GM23338 (cell line): Measurements from ENCODE around the gene USPL1. TPM values are rescaled to one million over a fixed set of nuclear protein-coding genes. Genes with fewer than 3 reads are reported as not detected.

Experiments
- polyA plus RNA-seq: library from polyadenylated mRNA; unstranded; fragments of >200 nt; fragmentation: Nextera tagmentation; extraction: Ambion mirVana; gene quantifications from 2 replicates; pipeline ENCODE4 v1.2.1, GENCODE V29; 2016
- small RNA-seq: library from RNA; depleted of rRNA; stranded (forward); fragments of <200 nt; gene quantifications from one replicate; pipeline ENCODE3, GENCODE V24; 2014; ENCODE audit warnings: low replicate concordance
- total RNA-seq: library from RNA; depleted of rRNA; stranded (reverse); fragments of >200 nt; shearing (Covaris generic); gene quantifications from 2 replicates; pipeline ENCODE4 v1.2.3, GENCODE V29; 2014; rRNA removed

Gene USPL1
- total and polyA plus RNA-seq, 2 experiments from 2014 or later, result 12.4 to 24.1 TPM

Small RNA genes within 50 kb of the gene (small RNA-seq; reads per million reads assigned to genes)
- gene RF00017, result not detected

Other genes starting within 250 kb of the USPL1 start
- not detected in 2 replicates for gene UBE2L5, start 195.4 kb upstream of the USPL1 start, total RNA-seq
- gene UBE2L5, start 195.4 kb upstream of the USPL1 start, polyA plus RNA-seq, result 0.21 TPM in 1 of 2 replicates, not detected in the other
- 712 and 727 TPM in 2 replicates for gene HMGB1, start 152.0 kb upstream of the USPL1 start, total RNA-seq
- gene HMGB1, start 152.0 kb upstream of the USPL1 start, polyA plus RNA-seq, result 2,890 and 2,970 TPM in 2 replicates
- gene ALOX5AP, start 117.6 kb downstream of the USPL1 start, total RNA-seq, result not detected in 2 replicates
- gene ALOX5AP, start 117.6 kb downstream of the USPL1 start, polyA plus RNA-seq, result 0.23 TPM in 1 of 2 replicates, not detected in the other